Measurements from ENCODE around the gene ADAM8. TPM values are rescaled to one million over a fixed set of nuclear protein-coding genes. Genes with fewer than 3 reads are reported as not detected.

The ADAM8 gene
- total and polyA plus RNA-seq, 8 donors, result 1.9 to 45.3 (median 3.8) TPM

DNA sequence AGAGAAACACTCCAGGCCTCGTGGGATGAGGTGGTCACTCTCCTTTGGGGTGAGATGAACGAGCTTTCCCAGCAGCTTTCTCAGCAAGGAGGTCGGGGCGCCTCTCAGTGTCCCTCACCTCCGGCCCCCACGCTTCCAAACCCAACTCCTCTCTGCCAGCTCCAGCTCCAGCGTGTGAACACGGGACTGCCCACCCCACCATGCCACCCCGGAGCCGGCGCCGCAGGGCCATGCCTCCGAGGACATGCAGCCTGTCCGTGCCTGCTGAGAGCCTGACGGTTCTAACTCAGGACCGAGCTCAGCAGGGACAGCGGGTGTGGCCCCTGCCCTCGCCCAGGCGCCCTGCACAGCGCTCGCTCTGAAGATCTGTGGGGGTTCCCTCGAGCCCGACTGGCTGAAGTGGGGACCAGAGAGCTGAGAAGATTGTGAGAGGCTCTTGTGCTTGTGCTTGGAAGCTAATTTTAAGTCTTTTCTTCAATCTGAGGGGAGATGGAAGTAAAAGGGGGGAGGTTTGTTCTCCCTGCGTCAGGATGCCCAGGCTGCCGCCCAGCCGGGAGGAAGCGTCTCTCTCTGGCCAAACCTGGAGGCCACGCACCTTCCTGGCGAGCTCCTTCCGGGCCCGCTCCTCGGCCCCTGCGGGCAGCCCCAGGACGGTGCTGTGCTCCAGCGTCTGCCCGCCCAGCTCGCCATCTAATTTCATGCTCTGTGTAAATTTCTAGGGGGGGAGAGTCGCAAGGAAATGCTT lies 5.1 kb upstream of the ADAM8 start:
- Histone ChIP-seq H3K4me3 (no peak overlapping the region), H3K9me3 (no peaks in the 10 kb centered on the region), H3K27ac (no peak overlapping the region), H3K27me3 (peaks cover 5 to 8% of the 10 kb centered on the region in 2 donors), H3K36me3 (peaks cover 0 to 85% of the 10 kb centered on the region in 2 donors), H3K4me1 (peaks cover 5 to 39% of the 10 kb centered on the region in 2 donors)
- TF ChIP-seq, protein P1, sequence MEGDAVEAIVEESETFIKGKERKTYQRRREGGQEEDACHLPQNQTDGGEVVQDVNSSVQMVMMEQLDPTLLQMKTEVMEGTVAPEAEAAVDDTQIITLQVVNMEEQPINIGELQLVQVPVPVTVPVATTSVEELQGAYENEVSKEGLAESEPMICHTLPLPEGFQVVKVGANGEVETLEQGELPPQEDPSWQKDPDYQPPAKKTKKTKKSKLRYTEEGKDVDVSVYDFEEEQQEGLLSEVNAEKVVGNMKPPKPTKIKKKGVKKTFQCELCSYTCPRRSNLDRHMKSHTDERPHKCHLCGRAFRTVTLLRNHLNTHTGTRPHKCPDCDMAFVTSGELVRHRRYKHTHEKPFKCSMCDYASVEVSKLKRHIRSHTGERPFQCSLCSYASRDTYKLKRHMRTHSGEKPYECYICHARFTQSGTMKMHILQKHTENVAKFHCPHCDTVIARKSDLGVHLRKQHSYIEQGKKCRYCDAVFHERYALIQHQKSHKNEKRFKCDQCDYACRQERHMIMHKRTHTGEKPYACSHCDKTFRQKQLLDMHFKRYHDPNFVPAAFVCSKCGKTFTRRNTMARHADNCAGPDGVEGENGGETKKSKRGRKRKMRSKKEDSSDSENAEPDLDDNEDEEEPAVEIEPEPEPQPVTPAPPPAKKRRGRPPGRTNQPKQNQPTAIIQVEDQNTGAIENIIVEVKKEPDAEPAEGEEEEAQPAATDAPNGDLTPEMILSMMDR (IDR thresholded peaks at IDR 0.05), result no peak
- no peak for ATAC-seq
- peak in 1 of 4 donors; percentile 76 for DNase-seq
- intact Hi-C loops (cut with DNase I), result no loop called here

DNA sequence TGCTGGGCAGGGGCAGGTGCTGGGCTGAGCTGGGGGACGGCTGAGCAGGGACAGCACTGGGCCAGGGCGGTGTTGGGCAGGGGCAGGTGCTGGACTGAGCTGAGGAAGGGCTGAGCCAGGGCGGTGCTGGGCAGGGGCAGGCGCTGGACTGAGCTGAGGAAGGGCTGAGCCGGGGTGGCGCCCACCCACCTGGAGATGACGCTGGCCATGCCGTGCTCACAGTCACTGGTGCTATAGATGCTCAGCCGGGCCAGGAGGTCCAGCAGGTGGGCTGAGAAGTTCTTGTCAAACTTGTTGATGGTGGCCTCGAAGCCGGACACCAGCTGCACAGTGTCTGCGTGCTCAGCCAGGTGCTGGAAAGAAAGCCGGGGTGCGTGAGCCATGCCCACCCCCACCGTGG lies 4.4 kb upstream of the ADAM8 start:
- TF ChIP-seq, protein P1 (IDR thresholded peaks at IDR 0.05), result no peak
- H3K4me1 ChIP-seq, result peaks cover 5 to 46% of the 10 kb centered on the region in 2 donors

DNA sequence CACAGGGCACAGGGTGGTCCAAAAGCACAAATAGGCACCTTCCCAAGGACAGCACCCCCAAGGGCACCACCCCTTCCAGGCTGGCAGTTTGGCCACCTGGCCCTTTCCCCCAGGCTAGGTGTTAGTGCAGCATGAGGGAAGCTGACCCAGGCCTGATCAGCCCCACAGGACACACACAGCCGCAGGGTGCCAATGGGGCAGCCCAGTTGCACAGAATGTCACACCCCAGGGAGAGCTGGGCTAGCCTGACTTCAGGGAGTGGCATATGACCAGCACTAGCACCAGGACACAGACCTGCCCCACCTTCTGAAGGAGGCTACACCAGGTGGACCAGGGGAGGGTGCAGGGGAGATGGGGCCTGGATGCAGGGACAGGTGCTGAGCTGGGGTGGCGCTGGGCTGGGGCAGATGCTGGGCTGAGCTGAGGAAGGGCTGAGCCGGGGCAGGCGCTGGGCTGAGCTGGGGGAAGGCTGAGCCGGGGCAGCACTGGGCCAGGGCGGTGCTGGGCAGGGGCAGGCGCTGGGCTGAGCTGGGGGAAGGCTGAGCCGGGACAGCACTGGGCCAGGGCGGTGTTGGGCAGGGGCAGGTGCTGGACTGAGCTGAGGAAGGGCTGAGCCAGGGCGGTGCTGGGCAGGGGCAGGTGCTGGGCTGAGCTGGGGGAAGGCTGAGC lies 3.9 kb upstream of the ADAM8 start:
- Histone ChIP-seq H3K27me3 (peaks cover 11 to 21% of the 10 kb centered on the region in 2 donors), H3K4me3 (no peak overlapping the region), H3K27ac (peak overlapping the region in 1 of 2 donors; percentile 96), H3K9me3 (no peaks in the 10 kb centered on the region), H3K4me1 (peaks cover 5 to 51% of the 10 kb centered on the region in 2 donors), H3K36me3 (peaks cover 0 to 72% of the 10 kb centered on the region in 2 donors)
- intact Hi-C loops (cut with DNase I), result no loop called here
- no peak for ATAC-seq
- TF ChIP-seq, protein P1 (IDR thresholded peaks at IDR 0.05), result no peak
- DNase-seq, result no peak

More for the DNA sequence above, 4.4 kb upstream of the ADAM8 start:
- DNase-seq (no peak), ATAC-seq (no peak)
- intact Hi-C loops (cut with DNase I), result no loop called here
- H3K36me3 ChIP-seq, result peaks cover 0 to 77% of the 10 kb centered on the region in 2 donors
- peaks cover 11 to 15% of the 10 kb centered on the region in 2 donors for H3K27me3 ChIP-seq
- H3K4me3 ChIP-seq, result no peak overlapping the region
- no peaks in the 10 kb centered on the region for H3K9me3 ChIP-seq
- no peak overlapping the region for H3K27ac ChIP-seq

DNA sequence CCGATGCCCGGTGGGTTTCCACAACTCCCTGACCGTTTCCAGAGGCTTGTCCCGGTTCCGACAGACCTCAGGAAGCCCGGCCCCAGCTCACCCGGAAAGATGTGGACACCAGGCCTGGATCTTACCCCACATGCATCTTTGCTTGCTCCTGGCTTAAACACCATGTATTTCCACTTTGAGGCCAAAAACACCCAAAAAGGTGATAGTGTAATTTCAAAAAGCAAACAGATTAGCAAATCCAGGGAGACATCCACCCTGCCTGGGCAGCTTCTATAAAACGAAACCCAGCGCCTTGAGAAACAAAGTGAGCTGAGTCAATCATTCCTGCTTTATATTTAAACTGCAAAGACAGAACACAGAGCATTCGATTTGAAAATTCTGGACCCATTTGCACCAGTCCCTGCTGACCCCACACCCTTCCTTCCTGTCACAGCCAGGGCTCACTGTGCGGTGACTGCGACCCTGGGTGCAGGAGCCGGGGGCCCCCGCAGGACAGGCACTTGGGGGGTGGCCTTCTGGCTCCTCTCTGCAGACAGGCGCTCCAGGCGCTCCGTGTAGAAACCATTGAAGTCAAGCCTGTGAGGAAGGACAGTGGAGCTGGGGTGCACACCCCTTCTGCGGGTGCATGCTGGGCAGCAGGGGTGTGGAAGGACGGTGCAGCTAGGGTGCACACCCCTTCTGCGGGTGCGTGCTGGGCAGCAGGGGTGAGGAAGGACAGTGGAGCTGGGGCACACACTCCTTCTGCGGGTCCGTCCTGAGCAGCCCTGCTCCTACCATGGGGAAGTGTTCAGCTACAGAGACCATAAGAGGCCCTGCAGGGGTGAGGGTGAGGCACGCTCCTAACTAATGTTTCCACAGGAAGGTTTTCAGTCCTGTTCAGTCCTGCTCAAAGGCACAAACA lies 2.9 kb upstream of the ADAM8 start:
- Histone ChIP-seq H3K4me1 (peaks cover 5 to 61% of the 10 kb centered on the region in 2 donors), H3K27ac (peak overlapping the region; percentile 59 to 96)

More for the DNA sequence above, 2.9 kb upstream of the ADAM8 start:
- Histone ChIP-seq H3K27me3 (peaks cover 11 to 30% of the 10 kb centered on the region in 2 donors), H3K4me3 (peak overlapping the region in 1 of 2 donors; percentile 28), H3K9me3 (no peaks in the 10 kb centered on the region), H3K36me3 (peaks cover 0 to 62% of the 10 kb centered on the region in 2 donors)
- TF ChIP-seq, protein P1 (IDR thresholded peaks at IDR 0.05), result no peak
- ATAC-seq (no peak), DNase-seq (no peak)
- intact Hi-C loops (cut with DNase I), result no loop called here
